ENCODE data around the gene RB1.

DNA sequence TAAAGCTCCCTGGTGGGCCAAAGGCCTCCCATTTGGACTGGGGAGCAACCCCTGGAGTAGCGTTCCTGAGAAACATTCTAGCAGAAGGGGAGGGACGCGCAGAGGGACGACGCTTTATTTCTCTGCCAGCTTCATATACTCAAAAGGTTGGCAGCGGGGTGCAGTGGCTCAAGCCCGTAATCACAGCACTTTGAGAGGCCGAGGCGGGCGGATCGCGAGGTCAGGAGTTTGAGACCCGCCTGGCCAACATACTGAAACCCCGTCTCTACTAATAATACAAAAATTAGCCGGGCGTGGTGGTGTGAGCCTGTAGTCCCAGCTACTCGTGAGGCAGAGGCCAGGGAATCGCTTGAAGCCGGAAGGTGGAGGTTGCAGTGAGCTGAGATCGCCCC, 16.8 kb downstream of the RB1 start:
- TF ChIP-seq POLR2A (IDR thresholded peaks at IDR 0.05) (no peak), POLR2AphosphoS5 (IDR thresholded peaks at IDR 0.05) (no peak)
- TF ChIP-seq, protein P1, sequence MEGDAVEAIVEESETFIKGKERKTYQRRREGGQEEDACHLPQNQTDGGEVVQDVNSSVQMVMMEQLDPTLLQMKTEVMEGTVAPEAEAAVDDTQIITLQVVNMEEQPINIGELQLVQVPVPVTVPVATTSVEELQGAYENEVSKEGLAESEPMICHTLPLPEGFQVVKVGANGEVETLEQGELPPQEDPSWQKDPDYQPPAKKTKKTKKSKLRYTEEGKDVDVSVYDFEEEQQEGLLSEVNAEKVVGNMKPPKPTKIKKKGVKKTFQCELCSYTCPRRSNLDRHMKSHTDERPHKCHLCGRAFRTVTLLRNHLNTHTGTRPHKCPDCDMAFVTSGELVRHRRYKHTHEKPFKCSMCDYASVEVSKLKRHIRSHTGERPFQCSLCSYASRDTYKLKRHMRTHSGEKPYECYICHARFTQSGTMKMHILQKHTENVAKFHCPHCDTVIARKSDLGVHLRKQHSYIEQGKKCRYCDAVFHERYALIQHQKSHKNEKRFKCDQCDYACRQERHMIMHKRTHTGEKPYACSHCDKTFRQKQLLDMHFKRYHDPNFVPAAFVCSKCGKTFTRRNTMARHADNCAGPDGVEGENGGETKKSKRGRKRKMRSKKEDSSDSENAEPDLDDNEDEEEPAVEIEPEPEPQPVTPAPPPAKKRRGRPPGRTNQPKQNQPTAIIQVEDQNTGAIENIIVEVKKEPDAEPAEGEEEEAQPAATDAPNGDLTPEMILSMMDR (IDR thresholded peaks at IDR 0.05): no peak
